Esophagus squamous epithelium (tissue), 5 donors: ENCODE data around the gene MAP3K12. TPM values are rescaled to one million over a fixed set of nuclear protein-coding genes. Genes with fewer than 3 reads are reported as not detected.

Experiments
- DNase-seq: peaks from one replicate; lab custom pipeline; 2025; lab: John Stamatoyannopoulos, UW
- H3K27ac ChIP-seq, 4 donors: fragments of 200-600 bp; sonication (generic); one replicate each; pipeline ENCODE4 v1.5.1; 2016 to 2019; ENCODE audit warnings: mild to moderate bottlenecking in 1 of 4
- H3K27me3 ChIP-seq, 4 donors: fragments of 200-600 bp; sonication (generic); 1 replicate in 3 of 4; 2 replicates in 1 of 4; pipeline versions ENCODE4 v1.5.1 to v1.6.0; 2017 to 2021; ENCODE audit warnings: antibody characterized with exemption in 1 of 4
- H3K36me3 ChIP-seq, 3 donors: fragments of 200-600 bp; sonication (generic); one replicate each; pipeline ENCODE4 v1.5.1; 2016 to 2019
- H3K4me1 ChIP-seq, 3 donors: fragments of 200-600 bp; sonication (generic); one replicate each; pipeline ENCODE4 v1.5.1; 2017 to 2019
- H3K4me3 ChIP-seq, 4 donors: fragments of 200-600 bp; sonication (generic); 1 replicate in 3 of 4; 2 replicates in 1 of 4; pipeline ENCODE4 v1.5.1; 2016 to 2019; ENCODE audit warnings: mild to moderate bottlenecking in 2 of 4, moderate library complexity in 1 of 4
- H3K9me3 ChIP-seq, 3 donors: fragments of 200-600 bp; sonication (generic); one replicate each; pipeline ENCODE4 v1.5.1; 2016 to 2019
- POLR2A ChIP-seq, 4 donors: fragments of 450-650 bp; IDR thresholded peaks; one replicate each; pipeline ENCODE4 v1.6.1; 2017; ENCODE audit warnings: antibody characterized with exemption in 4 of 4, mild to moderate bottlenecking in 4 of 4, moderate library complexity in 3 of 4
- WGBS, 2 donors: methylation state at CpG; one replicate each; pipeline ENCODE4 v1.1.5; 2018; 5-methylcytosine and 5-hydroxymethylcytosine counted together
- intact Hi-C: fragments of 100-400 bp; cut with DNase I; formaldehyde crosslinking; loops from one replicate; pipeline ENCODE4 v1.15.0; 2022
- total RNA-seq, 4 donors: library from RNA; depleted of rRNA; stranded (reverse); fragments of >200 nt; gene quantifications; one replicate each; pipeline ENCODE4 v1.1.0, GENCODE V29; 2016
- TF ChIP-seq, protein P1 (sequence below), 6 experiments: fragments of 450-650 bp in 4 of 6; fragments of 200-600 bp in 2 of 6; sonication (generic) in 2 of 6; IDR thresholded peaks; one replicate each; pipeline ENCODE4 v1.5.1; 2016 to 2019; ENCODE audit warnings: antibody characterized with exemption in 6 of 6, mild to moderate bottlenecking in 4 of 6, moderate library complexity in 4 of 6
- donor health status: DM: yes; HTN: yes; CAD: no.

MAP3K12 gene
- total RNA-seq, 4 donors from 2014 or later, result 0.80 to 8.4 (median 2.7) TPM

GRCh38 chr12:53538209-53538689 is 39.0 kb upstream of the MAP3K12 start:
- TF ChIP-seq, protein P1, sequence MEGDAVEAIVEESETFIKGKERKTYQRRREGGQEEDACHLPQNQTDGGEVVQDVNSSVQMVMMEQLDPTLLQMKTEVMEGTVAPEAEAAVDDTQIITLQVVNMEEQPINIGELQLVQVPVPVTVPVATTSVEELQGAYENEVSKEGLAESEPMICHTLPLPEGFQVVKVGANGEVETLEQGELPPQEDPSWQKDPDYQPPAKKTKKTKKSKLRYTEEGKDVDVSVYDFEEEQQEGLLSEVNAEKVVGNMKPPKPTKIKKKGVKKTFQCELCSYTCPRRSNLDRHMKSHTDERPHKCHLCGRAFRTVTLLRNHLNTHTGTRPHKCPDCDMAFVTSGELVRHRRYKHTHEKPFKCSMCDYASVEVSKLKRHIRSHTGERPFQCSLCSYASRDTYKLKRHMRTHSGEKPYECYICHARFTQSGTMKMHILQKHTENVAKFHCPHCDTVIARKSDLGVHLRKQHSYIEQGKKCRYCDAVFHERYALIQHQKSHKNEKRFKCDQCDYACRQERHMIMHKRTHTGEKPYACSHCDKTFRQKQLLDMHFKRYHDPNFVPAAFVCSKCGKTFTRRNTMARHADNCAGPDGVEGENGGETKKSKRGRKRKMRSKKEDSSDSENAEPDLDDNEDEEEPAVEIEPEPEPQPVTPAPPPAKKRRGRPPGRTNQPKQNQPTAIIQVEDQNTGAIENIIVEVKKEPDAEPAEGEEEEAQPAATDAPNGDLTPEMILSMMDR (IDR thresholded peaks at IDR 0.05), result no peak
- no peak for TF ChIP-seq POLR2A (IDR thresholded peaks at IDR 0.05)
- intact Hi-C loops, result no loop called here
- no peak for DNase-seq
- Histone ChIP-seq H3K4me3 (no peak overlapping the region), H3K9me3 (no peaks in the 10 kb centered on the region), H3K4me1 (peaks cover 10 to 42% (median 18%) of the 10 kb centered on the region in 3 donors), H3K27me3 (no peaks in the 10 kb centered on the region), H3K36me3 (peaks cover 16 to 89% (median 47%) of the 10 kb centered on the region in 3 donors), H3K27ac (peak overlapping the region; percentile 54 to 71 (median 61))
- WGBS, 2 donors, result 19 to 22% methylated on average over 1 of the region's 1 CpG

GRCh38 chr12:53536962-53537361 is 37.7 kb upstream of the MAP3K12 start:
- intact Hi-C loops, result no loop called here
- no peaks in the 10 kb centered on the region for H3K27me3 ChIP-seq
- no peaks in the 10 kb centered on the region for H3K9me3 ChIP-seq
- peak overlapping the region in 1 of 4 donors; percentile 71 for H3K27ac ChIP-seq
- no peak overlapping the region for H3K4me3 ChIP-seq
- H3K4me1 ChIP-seq, result peaks cover 10 to 34% (median 16%) of the 10 kb centered on the region in 3 donors
- 81 to 89% methylated on average over 3 of the region's 3 CpGs for whole genome bisulfite sequencing, 2 donors
- no peak for TF ChIP-seq POLR2A (IDR thresholded peaks at IDR 0.05)
- TF ChIP-seq, protein P1 (IDR thresholded peaks at IDR 0.05), result no peak
- no peak for DNase-seq
- peaks cover 27 to 89% (median 54%) of the 10 kb centered on the region in 3 donors for H3K36me3 ChIP-seq

DNA sequence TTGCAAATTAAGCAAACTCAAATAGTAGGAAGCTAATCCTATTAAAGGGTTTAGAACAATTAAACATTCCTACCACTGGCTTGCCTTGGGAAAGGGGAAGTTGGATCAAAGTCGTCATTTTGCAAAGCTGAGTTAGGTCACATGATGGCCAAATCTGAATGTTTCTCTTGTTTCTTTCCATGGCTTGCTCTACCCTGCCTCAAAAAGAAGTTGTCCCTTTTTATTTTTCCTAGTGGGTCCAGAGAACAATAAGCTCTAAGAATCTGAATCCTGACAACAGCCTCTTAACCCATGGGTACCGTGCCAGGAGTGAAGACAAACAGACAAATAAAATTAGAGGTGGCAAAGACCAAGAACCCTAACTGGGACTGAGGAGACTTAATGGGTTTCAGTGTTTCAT is 34.2 kb upstream of the MAP3K12 start:
- no peaks in the 10 kb centered on the region for H3K9me3 ChIP-seq
- TF ChIP-seq, protein P1 (IDR thresholded peaks at IDR 0.05), result no peak
- TF ChIP-seq POLR2A (IDR thresholded peaks at IDR 0.05), result no peak
- peaks cover 31 to 92% (median 59%) of the 10 kb centered on the region in 3 donors for H3K36me3 ChIP-seq
- no peak for DNase-seq
- peaks cover 9 to 19% (median 9%) of the 10 kb centered on the region in 3 donors for H3K4me1 ChIP-seq
- no peaks in the 10 kb centered on the region for H3K27me3 ChIP-seq
- 71 to 72% methylated on average over 2 of the region's 2 CpGs for WGBS, 2 donors
- intact Hi-C loops, result no loop called here
- H3K27ac ChIP-seq, result no peak overlapping the region
- H3K4me3 ChIP-seq, result no peak overlapping the region

DNA sequence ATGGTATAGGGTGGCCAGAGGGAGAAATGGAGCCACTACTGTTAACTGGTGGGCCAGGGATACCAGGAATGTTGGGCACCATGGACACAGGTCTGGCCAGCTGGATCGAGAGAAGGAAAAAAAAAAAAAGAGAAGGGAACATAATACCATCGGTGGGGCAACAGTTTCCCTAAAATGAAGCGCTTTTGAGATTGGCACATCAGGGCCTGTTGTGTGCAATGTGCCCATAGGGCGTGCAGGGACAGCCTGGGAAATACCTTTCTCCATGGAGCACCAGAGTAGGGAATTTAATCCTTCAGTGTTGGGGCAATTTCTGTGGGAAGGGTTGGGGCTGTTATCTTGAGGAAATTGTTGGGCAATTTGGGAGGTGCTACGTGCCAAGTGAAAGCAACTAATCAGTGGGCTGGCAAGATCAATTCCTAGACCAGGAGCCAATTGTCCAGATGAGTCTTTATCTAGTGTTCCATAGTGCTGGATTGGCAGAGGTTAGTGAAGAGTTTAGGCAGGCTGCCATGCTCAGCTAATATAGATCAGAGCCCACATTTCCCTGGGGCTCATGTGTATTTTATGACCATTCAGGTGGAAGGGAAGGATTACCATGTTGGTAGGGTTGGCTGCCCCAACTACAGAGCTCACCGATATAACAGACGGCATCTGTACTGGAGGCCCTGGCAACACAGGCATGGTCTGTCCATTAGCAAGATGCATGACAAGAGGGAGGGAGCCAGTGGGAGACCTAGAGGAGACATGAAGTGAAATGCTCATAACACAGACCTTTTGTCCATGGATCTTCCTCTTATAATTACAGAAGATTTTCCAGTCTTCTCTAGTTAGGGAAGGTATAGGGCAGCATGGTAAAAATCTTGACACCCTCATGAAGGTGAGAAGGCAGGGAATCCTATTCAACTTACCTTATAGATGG is 33.5 kb upstream of the MAP3K12 start:
- intact Hi-C loops, result no loop called here
- Histone ChIP-seq H3K36me3 (peaks cover 31 to 99% (median 62%) of the 10 kb centered on the region in 3 donors), H3K27ac (no peak overlapping the region), H3K27me3 (no peaks in the 10 kb centered on the region), H3K4me1 (peaks cover 4 to 12% (median 4%) of the 10 kb centered on the region in 3 donors), H3K9me3 (no peaks in the 10 kb centered on the region), H3K4me3 (no peak overlapping the region)
- TF ChIP-seq, protein P1 (IDR thresholded peaks at IDR 0.05), result no peak
- TF ChIP-seq POLR2A (IDR thresholded peaks at IDR 0.05), result no peak
- 85 to 94% methylated on average over 6 to 7 of the region's 7 CpGs for WGBS, 2 donors
- DNase-seq, result no peak

DNA sequence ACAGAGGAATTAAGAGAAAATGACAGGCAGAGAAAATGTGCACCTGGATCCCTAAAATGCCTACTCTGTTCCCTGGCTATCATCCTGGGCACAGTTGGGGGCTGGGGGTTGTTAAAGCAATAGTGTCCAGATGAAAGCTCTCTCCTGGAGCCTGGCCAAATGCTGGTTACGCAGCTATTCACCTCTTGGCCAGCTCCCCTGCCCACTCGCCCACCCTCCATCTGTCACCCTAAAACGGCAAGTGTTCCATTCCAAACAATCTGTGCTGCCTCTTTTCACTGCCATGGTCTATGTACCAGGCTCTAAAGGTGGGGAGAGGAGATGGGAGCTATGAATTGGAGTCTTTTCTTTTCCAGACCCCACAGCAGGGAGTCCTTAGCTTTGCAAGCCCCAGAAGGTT is 32.8 kb upstream of the MAP3K12 start:
- Histone ChIP-seq H3K27ac (no peak overlapping the region), H3K4me1 (peaks cover 0 to 5% (median 0%) of the 10 kb centered on the region in 3 donors), H3K36me3 (peaks cover 38 to 100% (median 56%) of the 10 kb centered on the region in 3 donors), H3K4me3 (no peak overlapping the region), H3K9me3 (no peaks in the 10 kb centered on the region), H3K27me3 (no peaks in the 10 kb centered on the region)
- 57 to 62% methylated on average over 3 of the region's 3 CpGs for WGBS, 2 donors
- intact Hi-C loops, result no loop called here
- DNase-seq, result no peak
- TF ChIP-seq POLR2A (IDR thresholded peaks at IDR 0.05), result no peak
- TF ChIP-seq, protein P1 (IDR thresholded peaks at IDR 0.05), result no peak
